Body of pancreas (tissue), 4 donors: ENCODE results near the gene ERI3. TPM values are rescaled to one million over a fixed set of nuclear protein-coding genes. Genes with fewer than 3 reads are reported as not detected.

ENCODE experiments used
- ATAC-seq: fragments of 150-250 bp; one replicate; pipeline ENCODE4 v1.9.1; 2016
- DNase-seq, 4 donors: peaks; one replicate each; pipeline ENCODE4 v3.0.0-alpha.2; 2019
- H3K27ac ChIP-seq, 4 donors: fragments of 200-600 bp; sonication (generic); 1 replicate in 3 of 4; 2 replicates in 1 of 4; pipeline versions ENCODE4 v1.5.1 to v1.6.1; 2016 to 2019; ENCODE audit warnings: mild to moderate bottlenecking in 1 of 4, mixed read lengths in 1 of 4, moderate library complexity in 1 of 4
- H3K27me3 ChIP-seq, 2 donors: fragments of 200-600 bp; sonication (generic); one replicate each; pipeline ENCODE4 v1.6.0; 2016; ENCODE audit warnings: mild to moderate bottlenecking in 1 of 2
- H3K36me3 ChIP-seq, 2 donors: fragments of 200-600 bp; sonication (generic); replicated peaks in 1 of 2; 2 replicates each; pipeline ENCODE4 v1.5.1; 2016; ENCODE audit warnings: low read depth in 2 of 2; ENCODE audit not compliant: insufficient read depth in 1 of 2
- H3K4me1 ChIP-seq: fragments of 200-600 bp; sonication (generic); one replicate; pipeline ENCODE4 v1.6.0; 2016
- H3K4me3 ChIP-seq, 2 donors: fragments of 200-600 bp; sonication (generic); 1 replicate in 1 of 2; 2 replicates in 1 of 2; pipeline ENCODE4 v1.5.1; 2016 to 2019
- H3K9me3 ChIP-seq, 3 donors: fragments of 200-600 bp; sonication (generic); 1 replicate in 2 of 3; 2 replicates in 1 of 3; pipeline ENCODE4 v1.5.1; 2016
- CTCF ChIP-seq, 7 experiments: fragments of 450-650 bp in 4 of 7; fragments of 200-600 bp in 3 of 7; sonication (generic) in 3 of 7; IDR thresholded peaks; one replicate each; pipeline ENCODE4 v1.5.1; 2016 to 2019; ENCODE audit warnings: antibody characterized with exemption in 7 of 7
- POLR2A ChIP-seq, 3 donors: fragments of 450-650 bp; IDR thresholded peaks; one replicate each; pipeline ENCODE4 v1.6.1; 2016; ENCODE audit warnings: antibody characterized with exemption in 3 of 3, mild to moderate bottlenecking in 2 of 3
- WGBS, 2 donors: methylation state at CpG; one replicate each; pipeline ENCODE4 v1.1.5; 2017; 5-methylcytosine and 5-hydroxymethylcytosine counted together
- intact Hi-C: fragments of 100-400 bp; cut with DNase I; formaldehyde crosslinking; loops from one replicate; pipeline ENCODE4 v1.15.1; 2023
- total RNA-seq, 2 donors: library from RNA; depleted of rRNA; stranded (reverse); fragments of >200 nt; gene quantifications; one replicate each; pipeline ENCODE4 v1.1.0, GENCODE V29; 2016

Gene ERI3
- total RNA-seq, 2 donors from 2014 or later, result 17.4 to 59.7 TPM

- intact Hi-C loops, result no loop called here
- no peaks in the 10 kb centered on the region for H3K27me3 ChIP-seq
Measured at GRCh38 chr1:44322367-44322766, 32.7 kb downstream of the ERI3 start.

GRCh38 chr1:44321466-44321865 lies 33.6 kb downstream of the ERI3 start:
- H3K36me3 ChIP-seq, result peaks cover 0 to 2% of the 10 kb centered on the region in 2 donors
- ATAC-seq, result no peak

More at GRCh38 chr1:44322367-44322766, 32.7 kb downstream of the ERI3 start:
- Histone ChIP-seq H3K27ac (no peak overlapping the region), H3K4me1 (peaks cover 4% of the 10 kb centered on the region), H3K4me3 (no peak overlapping the region), H3K9me3 (no peaks in the 10 kb centered on the region), H3K36me3 (peaks cover 0 to 2% of the 10 kb centered on the region in 2 donors)
- WGBS, 2 donors, result 87 to 88% methylated on average over 3 of the region's 3 CpGs
- ATAC-seq, result no peak
- no peak for DNase-seq
- TF ChIP-seq POLR2A (IDR thresholded peaks at IDR 0.05) (no peak), CTCF (IDR thresholded peaks at IDR 0.05) (no peak)

GRCh38 chr1:44318097-44319088 lies 36.7 kb downstream of the ERI3 start:
- intact Hi-C loops, result loop anchor here (5.0 kb wide), 1 partner anchor 101 kb away; no protein-coding TSS in a partner anchor
- DNase-seq (peak; percentile 46 to 53 (median 50)), ATAC-seq (peak; percentile 20)
- TF ChIP-seq POLR2A (IDR thresholded peaks at IDR 0.05) (no peak), CTCF (IDR thresholded peaks at IDR 0.05) (peak; percentile 71 to 94 (median 75))
- Histone ChIP-seq H3K27ac (no peak overlapping the region), H3K9me3 (no peaks in the 10 kb centered on the region), H3K36me3 (peaks cover 0 to 2% of the 10 kb centered on the region in 2 donors), H3K4me1 (peaks cover 7% of the 10 kb centered on the region), H3K4me3 (no peak overlapping the region), H3K27me3 (no peaks in the 10 kb centered on the region)
- 39 to 41% methylated on average over 9 of the region's 9 CpGs for WGBS, 2 donors

More at GRCh38 chr1:44321466-44321865, 33.6 kb downstream of the ERI3 start:
- no peaks in the 10 kb centered on the region for H3K9me3 ChIP-seq
- H3K27me3 ChIP-seq, result no peaks in the 10 kb centered on the region
- DNase-seq, result no peak
- no peak overlapping the region for H3K4me3 ChIP-seq
- H3K27ac ChIP-seq, result no peak overlapping the region
- H3K4me1 ChIP-seq, result no peaks in the 10 kb centered on the region
- no peak for TF ChIP-seq CTCF (IDR thresholded peaks at IDR 0.05)
- TF ChIP-seq POLR2A (IDR thresholded peaks at IDR 0.05), result no peak
- 61 to 64% methylated on average over 2 of the region's 2 CpGs for WGBS, 2 donors
- intact Hi-C loops, result no loop called here

GRCh38 chr1:44316231-44316759 lies 38.8 kb downstream of the ERI3 start:
- no peaks in the 10 kb centered on the region for H3K27me3 ChIP-seq
- H3K4me1 ChIP-seq, result peaks cover 16% of the 10 kb centered on the region
- no peak for DNase-seq
- H3K9me3 ChIP-seq, result no peaks in the 10 kb centered on the region
- no peak overlapping the region for H3K4me3 ChIP-seq
- intact Hi-C loops, result loop anchor here (5.0 kb wide), 1 partner anchor 99 kb away; no protein-coding TSS in a partner anchor
- 48% methylated on average over 1 of the region's 1 CpG for WGBS, 2 donors
- no peak for ATAC-seq
- TF ChIP-seq POLR2A (IDR thresholded peaks at IDR 0.05), result no peak
- TF ChIP-seq CTCF (IDR thresholded peaks at IDR 0.05), result no peak
- no peak overlapping the region for H3K27ac ChIP-seq
- H3K36me3 ChIP-seq, result peaks cover 0 to 2% of the 10 kb centered on the region in 2 donors
